ENCODE measurements around the gene KLRD1. TPM values are rescaled to one million over a fixed set of nuclear protein-coding genes. Genes with fewer than 3 reads are reported as not detected.

KLRD1 gene
- total and polyA plus RNA-seq, 2 of the 4 experiments (the other 2 are of a cell fraction), result under 0.01 TPM

DNA sequence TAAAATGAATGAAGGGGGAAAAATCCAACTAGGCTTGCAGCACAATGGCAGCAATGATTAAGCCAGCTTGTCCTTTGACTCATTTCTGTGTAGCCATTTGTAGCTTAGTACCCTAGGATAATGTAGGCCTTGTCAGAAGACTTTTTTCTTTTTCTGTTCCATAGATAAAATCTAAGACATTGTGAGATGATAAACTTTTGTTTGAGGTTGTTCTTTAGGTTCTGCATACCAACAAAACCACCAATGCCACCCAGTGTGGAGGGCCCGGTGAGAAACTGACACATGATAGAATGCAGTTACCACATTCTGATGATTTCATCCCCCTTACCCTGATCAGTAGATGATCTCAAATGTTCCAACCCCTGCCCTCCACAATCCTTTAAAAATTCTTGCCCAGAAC lies 6.6 kb upstream of the KLRD1 start:
- H3K14ac ChIP-seq (replicated peaks; ENCODE audit: low read depth, low read length), result no peak overlapping the region
- H3K27me3 ChIP-seq (ENCODE audit: control insufficient read depth, insufficient read depth, low read length), result peaks cover 55% of the 10 kb centered on the region
- H4K91ac ChIP-seq (ENCODE audit: insufficient read depth, low read depth, low read length), result no peak overlapping the region
- H2BK20ac ChIP-seq (ENCODE audit: low read depth, low read length), result no peak overlapping the region
- intact Hi-C loops (cut with micrococcal nuclease), result no loop called here
- no peak for DNase-seq
- H2AK9ac ChIP-seq (replicated peaks; ENCODE audit: low read depth, low read length, poor library complexity), result no peak overlapping the region
- in situ Hi-C loops (cut with MboI; ENCODE audit: low sequenced_read_pairs), result no loop called here
- H3K79me1 ChIP-seq (ENCODE audit: low read depth in 1 of 2, low read length in 2 of 2), result no peaks in the 10 kb centered on the region
- H2BK15ac ChIP-seq (ENCODE audit: low read depth, low read length), result no peak overlapping the region
- no peak overlapping the region for H3K9ac ChIP-seq (ENCODE audit: low read depth, low read length)
- no peaks in the 10 kb centered on the region for H3K9me1 ChIP-seq (ENCODE audit: insufficient read depth, low read length)
- H3K23ac ChIP-seq (ENCODE audit: low read depth, low read length), result no peak overlapping the region
- no TSS peak for BruUV-seq (replicated peaks)
- H4K20me1 ChIP-seq (ENCODE audit: insufficient read depth, low read length), result no peaks in the 10 kb centered on the region
- no peak overlapping the region for H3K4me2 ChIP-seq (ENCODE audit: low read depth, low read length)
- ATAC-seq (ENCODE audit: low read depth), result no peak
- H3K4ac ChIP-seq (ENCODE audit: low read depth, low read length), result no peak overlapping the region
- no peaks in the 10 kb centered on the region for H3K4me1 ChIP-seq (ENCODE audit: control insufficient read depth, insufficient read depth, low read length)
- no peak overlapping the region for H3K18ac ChIP-seq (ENCODE audit: low read depth, low read length)
- H4K8ac ChIP-seq (ENCODE audit: low read depth in 2 of 2, low read length in 2 of 2), result no peak overlapping the region
- H2AK5ac ChIP-seq (ENCODE audit: low read depth, low read length), result no peak overlapping the region
- no peak overlapping the region for H3K56ac ChIP-seq (ENCODE audit: extremely low read depth, insufficient read depth, low read length)
- H2AFZ ChIP-seq (replicated peaks; ENCODE audit: low read length, poor library complexity), result no peak overlapping the region
- no peaks in the 10 kb centered on the region for H3K36me3 ChIP-seq (ENCODE audit: control insufficient read depth, insufficient read depth, low read length)
- H4K5ac ChIP-seq (ENCODE audit: low read depth, low read length), result no peak overlapping the region
- dilution Hi-C loops (cut with HindIII; ENCODE audit: low sequenced_read_pairs, unreplicated experiment), result no loop called here
- peaks cover 5% of the 10 kb centered on the region for H3K9me3 ChIP-seq (ENCODE audit: control insufficient read depth, insufficient read depth, low read length)
- H2BK5ac ChIP-seq (ENCODE audit: low read depth, low read length, poor library complexity, severe bottlenecking), result no peak overlapping the region
- WGBS, 2 experiments (ENCODE audit: extremely low coverage in 2 of 2, insufficient read length in 1 of 2), result no CpG with 5 or more reads among the region's 1 CpG
- TF ChIP-seq SMC3 (IDR thresholded peaks at IDR 0.05; ENCODE audit: low read depth, low read length) (no peak), BHLHE40 (IDR thresholded peaks at IDR 0.05; ENCODE audit: low read depth, low read length) (no peak)
- no peak overlapping the region for H2BK120ac ChIP-seq (ENCODE audit: low read depth, low read length)
- CTCF ChIA-PET, result interaction anchor here (0.7 kb wide), 1 partner anchor 28 kb away, joined by 3 read pairs; no protein-coding TSS in a partner anchor
- H3K4me3 ChIP-seq (ENCODE audit: insufficient read depth, low read depth, low read length), result no peak overlapping the region
- POLR2A ChIA-PET (ENCODE audit: unreplicated experiment), result no interaction called here
- H3K27ac ChIP-seq (ENCODE audit: insufficient read depth, low read length), result no peak overlapping the region
